NCI-H774 (cell line): ENCODE data around the gene CTNNA2.

Experiments used
- DNase-seq: peaks from one replicate; lab custom pipeline; 2025; lab: John Stamatoyannopoulos, UW

Gene CTNNA2

DNA sequence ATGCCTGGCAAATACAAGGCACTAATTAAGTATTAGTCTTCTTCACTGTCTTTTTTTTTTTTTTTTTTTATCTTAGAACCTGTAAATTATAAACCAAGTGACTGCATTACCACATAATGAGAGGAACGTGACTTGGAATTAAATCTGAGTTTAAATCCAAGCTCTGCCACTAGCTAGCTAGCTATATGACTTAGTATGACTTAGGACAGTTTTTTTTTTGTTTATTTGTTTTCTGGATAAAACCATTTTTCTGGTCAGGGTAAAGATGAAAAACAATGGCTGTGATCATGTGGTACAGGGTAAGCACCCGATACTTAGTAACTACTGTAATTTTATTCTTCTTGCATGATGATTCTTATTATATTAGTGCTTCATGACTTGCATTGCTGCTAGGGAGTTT is 983.5 kb downstream of the CTNNA2 start:
- DNase-seq, result no peak

- DNase-seq, result no peak
Observed at GRCh38 chr2:80496775-80497174, 983.9 kb downstream of the CTNNA2 start.

DNA sequence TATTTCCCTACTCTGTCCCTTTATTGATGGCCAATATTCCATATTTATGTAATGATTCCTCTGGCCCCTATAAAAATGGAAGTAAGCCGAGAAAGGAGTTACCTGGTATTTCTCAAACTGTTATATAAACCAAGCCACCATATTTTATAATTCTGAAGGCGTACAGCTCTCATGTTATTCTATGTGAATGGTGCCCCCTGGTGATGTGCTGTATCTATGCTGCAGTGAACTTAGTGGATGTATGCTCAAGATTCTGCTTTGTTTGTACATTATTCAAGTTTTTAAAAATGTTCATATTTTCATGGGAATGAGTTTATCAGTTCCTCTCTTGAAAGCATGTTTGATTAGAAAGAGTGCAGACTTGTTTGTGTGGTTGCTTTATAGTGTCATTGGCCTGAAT is 986.2 kb downstream of the CTNNA2 start:
- DNase-seq, result no peak

DNA sequence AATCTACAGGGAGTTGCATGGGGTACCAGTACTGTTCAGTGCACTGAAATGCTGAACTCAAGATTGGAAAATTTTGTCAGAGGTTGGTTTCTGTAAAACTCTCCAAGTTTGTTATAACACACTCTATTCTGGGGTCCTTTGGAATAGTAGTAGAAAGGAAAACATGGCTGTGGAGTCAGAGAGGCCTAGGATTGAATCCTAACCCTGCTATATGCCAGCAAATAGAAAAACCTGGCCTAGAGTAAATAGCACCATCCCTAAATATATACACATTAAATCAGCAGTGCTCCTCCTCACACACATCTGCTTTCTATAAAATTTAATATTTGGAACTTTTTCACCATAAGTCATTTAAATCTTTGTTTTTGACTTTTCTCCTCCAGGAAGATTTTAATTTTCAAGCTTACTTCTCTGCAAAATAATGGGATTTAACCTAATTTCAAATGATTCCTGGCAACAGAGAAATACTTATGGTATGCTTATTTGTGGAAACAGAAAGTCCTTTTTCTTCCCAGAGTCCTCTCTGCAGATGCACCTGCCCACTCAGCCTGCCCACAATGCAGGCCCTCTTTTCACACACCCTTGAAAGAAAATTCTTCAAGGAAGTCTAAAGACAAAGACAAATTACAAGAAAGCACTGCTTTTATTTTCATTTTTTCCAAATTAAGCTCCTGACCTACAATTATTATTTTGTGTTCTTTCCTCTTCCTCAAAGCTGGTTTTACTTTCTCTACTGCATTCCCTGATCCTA is 989.2 kb downstream of the CTNNA2 start:
- DNase-seq, result no peak

- no peak for DNase-seq
Observed at GRCh38 chr2:80506563-80506962, 993.7 kb downstream of the CTNNA2 start.

DNA sequence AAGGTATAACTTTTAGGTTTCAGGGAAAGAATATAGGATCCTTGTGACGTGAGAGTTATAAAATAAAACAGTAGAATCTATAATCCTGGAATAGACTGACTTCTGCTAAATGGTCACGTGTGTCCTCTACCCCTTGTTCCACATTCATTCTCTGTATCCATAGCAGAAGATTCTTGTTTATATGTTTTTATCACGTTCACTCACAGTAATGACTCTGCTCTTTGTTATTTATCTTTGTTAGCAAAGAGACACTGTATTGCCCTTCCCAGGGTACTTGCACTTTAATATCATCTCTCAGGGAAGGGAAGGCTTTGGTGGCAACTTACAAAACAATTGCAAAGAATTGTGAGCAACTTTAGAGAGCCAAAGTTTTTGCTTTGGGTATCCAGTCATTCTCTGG is 997.9 kb downstream of the CTNNA2 start:
- DNase-seq, result no peak

GRCh38 chr2:80515964-80516363 is 1003.1 kb downstream of the CTNNA2 start:
- no peak for DNase-seq

- no peak for DNase-seq
Observed at GRCh38 chr2:80517316-80517715, 1004.5 kb downstream of the CTNNA2 start.

GRCh38 chr2:80519121-80519643 is 1006.3 kb downstream of the CTNNA2 start:
- no peak for DNase-seq

DNA sequence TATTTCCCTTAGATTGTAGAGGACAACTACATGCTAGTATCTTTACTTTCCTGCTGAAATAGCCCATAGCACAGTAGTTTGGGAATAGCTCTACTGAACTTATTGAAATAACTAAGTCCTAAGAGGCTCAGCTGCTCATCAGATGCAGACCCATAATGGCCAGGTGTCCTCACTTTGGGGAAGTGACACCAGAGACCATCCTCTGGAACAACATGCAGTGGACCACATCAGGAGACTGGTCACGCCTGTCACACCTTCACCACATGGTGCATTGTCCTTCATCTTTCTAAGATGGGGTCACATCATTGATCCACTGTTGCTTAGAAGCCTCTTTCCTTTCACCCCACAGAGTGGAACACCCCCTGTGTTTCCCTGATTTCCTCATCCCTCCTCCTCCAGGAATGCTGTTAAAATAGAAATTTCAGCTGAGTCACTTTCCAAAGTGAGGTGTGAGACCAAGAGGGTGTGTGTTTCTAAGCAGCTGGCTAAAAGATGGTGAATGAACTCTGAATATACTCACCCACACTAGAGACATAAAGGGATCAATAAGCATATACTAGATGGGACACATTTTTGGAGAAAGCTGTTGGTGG is 1006.9 kb downstream of the CTNNA2 start:
- no peak for DNase-seq

- DNase-seq, result no peak
Observed at GRCh38 chr2:80525152-80525551, 1012.3 kb downstream of the CTNNA2 start.

DNA sequence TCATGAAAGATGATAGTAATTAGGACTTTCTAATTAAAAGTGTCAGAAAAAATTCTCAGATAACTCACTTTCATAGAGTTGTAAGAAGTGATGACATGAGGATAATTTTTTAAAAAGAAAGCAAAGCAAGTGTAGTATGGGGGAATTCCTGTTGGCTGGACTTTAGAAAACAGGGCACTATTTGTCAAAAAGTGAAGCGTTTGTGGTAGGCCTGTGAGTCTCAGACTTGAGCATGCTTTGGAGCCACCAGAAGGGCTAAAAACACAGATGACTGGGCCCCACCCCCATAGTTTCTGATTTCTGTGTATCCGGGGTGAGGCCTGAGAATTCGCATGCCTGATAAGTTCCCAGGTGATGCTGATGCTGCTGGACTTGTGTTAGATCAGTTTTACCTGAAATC is 1014.3 kb downstream of the CTNNA2 start:
- no peak for DNase-seq

GRCh38 chr2:80529466-80530165 is 1016.8 kb downstream of the CTNNA2 start:
- DNase-seq, result no peak

DNA sequence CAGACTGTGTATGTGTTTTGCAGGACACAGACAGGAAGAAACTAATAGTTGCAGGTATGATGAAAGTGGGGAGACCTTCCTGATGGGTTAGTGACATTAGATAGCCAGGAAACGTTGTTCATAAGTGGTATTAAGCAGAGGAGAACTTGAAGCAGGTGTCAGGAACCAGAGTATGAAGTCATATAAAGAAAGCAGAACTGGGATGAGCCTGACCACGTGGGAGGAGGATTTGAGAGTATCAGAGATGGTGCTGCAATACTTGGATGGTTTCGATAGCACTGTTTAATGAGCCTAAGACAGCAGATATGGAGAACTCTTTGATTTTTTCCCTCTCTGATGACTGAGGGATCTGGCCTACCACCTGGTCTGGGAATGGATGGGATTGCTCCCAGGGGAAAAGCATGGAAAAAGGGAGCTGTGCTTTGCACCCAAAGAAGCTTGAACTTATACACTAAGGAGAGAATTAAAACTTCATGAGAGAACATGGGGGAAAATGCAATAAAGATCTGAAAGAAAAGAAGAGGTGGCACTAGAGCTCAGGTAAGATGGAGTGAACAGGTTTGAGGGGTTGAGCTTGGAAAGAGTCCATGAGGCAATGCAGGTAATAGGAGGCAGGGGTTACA is 1017.7 kb downstream of the CTNNA2 start:
- DNase-seq, result no peak

GRCh38 chr2:80531319-80531718 is 1018.5 kb downstream of the CTNNA2 start:
- DNase-seq, result no peak

DNA sequence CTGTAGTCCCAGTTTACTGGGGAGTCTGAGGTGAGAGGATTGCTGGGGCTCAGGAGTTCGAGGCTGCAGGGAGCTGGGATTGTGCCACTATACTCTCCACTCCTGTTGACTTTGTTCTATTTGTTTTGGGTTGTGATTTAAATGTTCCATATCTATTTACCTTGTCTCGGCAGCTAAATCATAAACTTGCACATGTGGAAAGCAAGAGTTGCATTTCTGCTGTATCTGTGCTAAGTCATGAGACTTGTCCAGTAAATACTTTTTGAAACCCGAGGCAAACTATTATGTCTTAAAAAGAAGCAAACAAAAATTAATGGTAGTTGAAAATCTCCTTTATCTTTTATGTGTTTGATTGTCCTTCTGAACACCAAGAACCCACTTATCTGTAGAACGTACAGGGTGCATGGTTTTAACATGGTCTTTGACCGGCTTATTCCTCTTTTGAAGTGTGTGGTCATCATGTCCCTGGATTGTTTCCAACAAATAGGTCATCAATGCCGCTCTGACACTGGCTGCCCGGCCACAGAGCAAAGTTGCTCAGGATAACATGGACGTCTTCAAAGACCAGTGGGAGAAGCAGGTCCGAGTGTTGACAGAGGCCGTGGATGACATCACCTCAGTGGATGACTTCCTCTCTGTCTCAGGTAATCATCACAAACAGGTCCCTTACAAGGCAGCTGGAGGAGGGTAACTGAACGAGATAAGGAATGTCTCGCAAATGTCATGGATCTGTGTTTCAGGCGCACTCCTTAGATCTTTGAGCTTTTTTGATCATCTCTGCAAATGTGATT is 1032.8 kb downstream of the CTNNA2 start:
- DNase-seq, result no peak

DNA sequence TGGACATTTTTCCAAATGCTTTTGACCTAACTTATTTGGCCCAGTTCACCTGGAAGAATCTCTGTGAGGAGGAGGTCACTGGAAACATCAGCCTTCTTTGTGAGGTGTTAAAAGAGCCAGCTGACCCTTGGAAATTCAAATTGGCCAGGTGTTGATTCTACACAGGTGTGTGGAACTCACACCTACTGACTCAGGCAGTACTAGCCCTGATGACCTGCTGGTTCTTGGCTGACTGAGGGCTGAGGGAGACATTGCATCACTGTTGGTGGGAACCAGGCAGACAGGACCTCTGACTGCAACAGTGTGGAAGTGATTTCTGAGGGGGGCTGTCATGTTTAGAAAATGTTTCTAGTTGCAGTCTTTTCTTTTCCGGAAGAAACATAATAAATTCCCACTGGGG is 1033.9 kb downstream of the CTNNA2 start:
- no peak for DNase-seq

- DNase-seq, result no peak
Observed at GRCh38 chr2:80547344-80547743, 1034.5 kb downstream of the CTNNA2 start.

- no peak for DNase-seq
Observed at GRCh38 chr2:80548469-80548868, 1035.6 kb downstream of the CTNNA2 start.

GRCh38 chr2:80549901-80550300 is 1037.0 kb downstream of the CTNNA2 start:
- DNase-seq, result no peak

GRCh38 chr2:80560326-80560725 is 1047.5 kb downstream of the CTNNA2 start:
- DNase-seq, result no peak

- DNase-seq, result no peak
Observed at GRCh38 chr2:80568011-80568410, 1055.2 kb downstream of the CTNNA2 start.
